ENCODE measurements around the gene COL26A1.

GRCh38 chr7:101543242-101543766 is 180.6 kb downstream of the COL26A1 start:
- no peak for TF ChIP-seq CTCF (IDR thresholded peaks at IDR 0.05 in 4 of 5, conservative IDR thresholded peaks at IDR 0.05 in 1 of 5)
- TF ChIP-seq POLR2A (IDR thresholded peaks at IDR 0.05), result no peak

Measured in gastrocnemius medialis (tissue), 4 donors.